ENCODE measurements around the gene DDX49.

Gene DDX49, protein sequence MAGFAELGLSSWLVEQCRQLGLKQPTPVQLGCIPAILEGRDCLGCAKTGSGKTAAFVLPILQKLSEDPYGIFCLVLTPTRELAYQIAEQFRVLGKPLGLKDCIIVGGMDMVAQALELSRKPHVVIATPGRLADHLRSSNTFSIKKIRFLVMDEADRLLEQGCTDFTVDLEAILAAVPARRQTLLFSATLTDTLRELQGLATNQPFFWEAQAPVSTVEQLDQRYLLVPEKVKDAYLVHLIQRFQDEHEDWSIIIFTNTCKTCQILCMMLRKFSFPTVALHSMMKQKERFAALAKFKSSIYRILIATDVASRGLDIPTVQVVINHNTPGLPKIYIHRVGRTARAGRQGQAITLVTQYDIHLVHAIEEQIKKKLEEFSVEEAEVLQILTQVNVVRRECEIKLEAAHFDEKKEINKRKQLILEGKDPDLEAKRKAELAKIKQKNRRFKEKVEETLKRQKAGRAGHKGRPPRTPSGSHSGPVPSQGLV

DNA sequence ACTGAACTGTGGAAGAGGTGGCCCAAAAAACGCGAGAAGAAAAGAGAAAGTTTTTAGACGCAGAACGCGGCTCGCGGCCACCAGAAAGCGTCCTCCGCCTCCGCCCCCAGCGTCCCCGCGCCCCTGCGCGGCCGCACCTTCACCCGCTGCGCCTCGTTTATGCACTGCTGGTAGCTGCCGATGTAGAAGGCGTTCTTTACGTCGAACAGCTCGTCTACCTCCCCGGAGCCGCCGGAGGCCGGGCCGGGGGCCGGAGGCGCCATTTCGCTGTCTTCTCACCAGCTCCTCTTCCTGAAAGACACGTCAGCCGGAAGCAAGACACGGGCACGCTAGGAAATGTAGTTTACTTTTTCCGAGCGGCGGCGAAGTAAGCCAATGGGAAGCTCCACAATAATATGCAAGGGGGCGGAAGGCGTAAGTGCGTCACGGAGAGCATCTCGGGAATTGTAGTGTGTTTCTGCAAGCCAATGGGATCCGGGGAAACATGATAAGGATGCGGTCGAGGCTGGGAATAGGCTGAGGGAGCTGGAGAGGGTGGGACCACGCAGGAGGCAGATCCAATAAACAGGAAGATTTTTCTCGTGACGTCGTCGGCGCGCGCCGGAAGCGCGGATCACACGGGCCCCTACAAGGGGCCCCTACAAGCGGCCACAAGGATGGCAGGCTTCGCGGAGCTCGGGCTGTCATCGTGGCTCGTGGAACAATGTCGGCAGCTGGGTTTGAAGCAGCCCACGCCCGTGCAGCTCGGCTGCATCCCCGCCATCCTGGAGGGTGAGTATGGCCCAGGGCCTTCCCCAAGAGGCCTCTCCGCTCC lies at the start of gene DDX49, which contains the start of gene COPE:
TSS of gene DDX49 (plus strand) at position 630 of the 814 bp plus-strand sequence. CDS start at position 657, 27 bp downstream.
TSS of gene COPE (minus strand) at position 302 of the 814 bp plus-strand sequence. CDS start at position 263, 39 bp downstream.
- DNase-seq (ENCODE audit: low spot score), result peak; percentile 99

DNA sequence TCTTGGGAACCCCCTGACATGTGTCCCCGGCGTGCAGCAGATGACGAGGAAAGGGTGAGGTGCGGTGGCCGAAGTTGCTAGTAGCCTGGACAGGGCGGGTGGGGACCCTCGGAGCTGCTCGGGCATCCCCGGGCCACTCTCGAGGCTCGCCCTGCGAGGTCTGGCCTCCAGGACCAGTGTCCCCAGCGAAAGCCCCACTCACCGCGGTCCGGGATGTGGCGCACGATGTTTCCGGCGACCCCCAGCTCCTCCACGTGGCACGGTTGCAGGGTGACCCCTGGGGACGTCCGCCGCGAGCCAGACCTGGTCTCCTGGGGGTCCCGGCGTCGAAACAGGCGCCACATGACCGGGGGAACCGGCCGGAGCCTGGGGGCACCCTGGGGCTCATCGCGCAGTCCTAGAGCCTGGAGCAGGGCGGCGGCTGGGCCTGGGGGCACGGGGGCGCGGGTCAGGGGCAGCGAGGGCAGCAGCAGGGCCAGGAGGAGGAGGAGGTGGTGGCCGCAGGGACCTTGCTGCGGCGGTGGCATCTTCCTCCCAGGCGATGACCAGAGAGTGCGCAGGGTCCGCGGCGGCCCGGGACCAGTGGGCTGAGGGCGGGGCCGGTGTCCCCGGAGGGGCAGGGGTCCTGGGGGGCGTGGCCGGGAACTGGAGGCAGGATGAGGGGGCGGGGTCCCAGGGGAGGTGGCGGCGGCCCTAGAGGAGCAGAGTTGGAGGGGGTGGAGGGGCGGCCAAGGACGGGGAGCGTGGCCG lies 49.6 kb upstream of the DDX49 start:
- DNase-seq (ENCODE audit: low spot score), result no peak

DNA sequence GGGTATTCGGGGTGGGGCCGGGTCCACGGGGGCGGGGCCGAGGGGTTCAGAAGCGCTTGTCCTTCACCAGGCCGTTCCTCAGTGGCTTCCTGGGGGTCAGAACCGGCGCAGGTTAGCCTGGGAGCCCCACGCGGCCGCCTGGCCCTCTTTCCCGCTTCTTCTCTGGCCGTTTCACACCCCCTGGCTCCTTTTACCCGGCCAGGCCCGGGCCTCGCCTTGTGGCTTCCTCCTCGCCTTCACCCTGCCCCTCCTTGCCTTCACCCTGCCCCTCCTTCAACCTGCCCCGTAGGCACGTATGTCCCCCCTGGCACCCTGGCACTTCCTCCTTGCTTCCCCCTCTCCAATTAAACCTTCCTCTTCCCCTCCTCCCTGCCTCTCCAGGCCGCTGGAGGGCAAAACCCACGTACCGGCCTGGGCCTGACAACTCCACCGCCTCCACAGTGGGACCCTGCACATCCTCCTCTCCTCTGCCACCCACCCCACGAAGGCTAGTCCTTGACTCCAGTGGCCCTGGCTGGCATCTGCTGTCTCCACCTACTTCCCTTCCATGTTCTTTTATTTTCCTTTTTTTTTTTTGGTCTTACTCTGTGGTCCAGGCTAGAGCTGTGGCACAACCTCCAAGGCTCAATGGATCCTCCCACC lies 48.9 kb upstream of the DDX49 start:
- DNase-seq (ENCODE audit: low spot score), result no peak

DNA sequence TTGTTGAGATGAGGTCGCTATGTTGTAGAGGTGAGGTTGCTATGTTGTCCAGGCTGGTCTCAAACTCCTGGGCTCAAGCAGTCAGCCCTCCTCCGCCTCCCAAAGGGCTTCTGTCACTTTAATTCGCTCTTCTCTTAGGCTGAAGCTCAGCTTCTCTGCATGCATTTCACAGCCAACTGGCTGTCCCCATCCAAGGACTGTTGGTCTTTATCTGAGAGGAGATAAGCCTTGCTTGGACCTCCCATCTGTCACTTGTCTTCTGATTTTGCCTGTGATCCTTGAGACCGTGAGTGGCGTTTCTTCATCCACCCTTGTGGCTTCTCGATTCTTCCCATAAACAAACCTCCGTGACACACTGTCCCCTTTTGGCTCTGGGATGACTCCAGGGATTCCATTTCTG lies 48.0 kb upstream of the DDX49 start:
- no peak for DNase-seq (ENCODE audit: low spot score)

DNA sequence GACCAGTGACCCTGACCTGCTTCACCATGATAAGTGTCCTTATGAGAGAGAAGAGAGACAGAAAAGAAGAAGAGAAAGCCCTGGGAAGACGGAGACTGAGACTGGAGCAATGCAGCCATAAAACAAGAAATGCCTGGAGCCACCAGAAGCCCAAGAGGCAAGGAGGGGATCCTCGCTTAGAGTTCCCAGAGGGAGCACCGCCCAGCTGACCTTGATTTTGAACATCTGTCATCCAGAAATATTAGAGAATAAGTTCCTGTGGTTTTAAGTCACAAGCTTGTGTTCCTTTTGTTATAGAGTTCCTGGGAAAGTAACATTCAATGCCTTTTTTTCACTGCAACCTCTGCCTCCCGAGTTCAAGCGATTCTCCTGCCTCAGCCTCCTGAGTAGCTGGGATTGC lies 43.8 kb upstream of the DDX49 start:
- no peak for DNase-seq (ENCODE audit: low spot score)

DNA sequence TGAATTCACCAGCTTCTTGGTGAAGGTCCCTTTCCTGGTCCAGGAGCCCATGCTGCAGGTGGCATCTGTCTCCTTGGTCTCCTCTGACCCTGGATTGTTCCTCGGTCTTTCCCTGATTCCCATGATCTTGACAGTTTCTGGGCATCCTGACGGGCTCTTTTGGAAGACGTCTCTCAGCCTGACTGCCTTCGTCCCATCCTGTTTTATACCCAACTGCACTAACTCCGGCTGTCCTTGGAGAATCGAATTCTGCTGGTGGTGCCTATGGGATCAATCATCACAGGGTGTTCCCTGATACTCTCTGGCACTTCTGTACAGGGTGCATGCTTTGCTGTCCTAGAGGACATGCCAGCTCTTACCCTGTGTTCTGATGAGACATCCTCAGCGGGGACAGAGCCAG lies 42.6 kb upstream of the DDX49 start:
- no peak for DNase-seq (ENCODE audit: low spot score)

DNA sequence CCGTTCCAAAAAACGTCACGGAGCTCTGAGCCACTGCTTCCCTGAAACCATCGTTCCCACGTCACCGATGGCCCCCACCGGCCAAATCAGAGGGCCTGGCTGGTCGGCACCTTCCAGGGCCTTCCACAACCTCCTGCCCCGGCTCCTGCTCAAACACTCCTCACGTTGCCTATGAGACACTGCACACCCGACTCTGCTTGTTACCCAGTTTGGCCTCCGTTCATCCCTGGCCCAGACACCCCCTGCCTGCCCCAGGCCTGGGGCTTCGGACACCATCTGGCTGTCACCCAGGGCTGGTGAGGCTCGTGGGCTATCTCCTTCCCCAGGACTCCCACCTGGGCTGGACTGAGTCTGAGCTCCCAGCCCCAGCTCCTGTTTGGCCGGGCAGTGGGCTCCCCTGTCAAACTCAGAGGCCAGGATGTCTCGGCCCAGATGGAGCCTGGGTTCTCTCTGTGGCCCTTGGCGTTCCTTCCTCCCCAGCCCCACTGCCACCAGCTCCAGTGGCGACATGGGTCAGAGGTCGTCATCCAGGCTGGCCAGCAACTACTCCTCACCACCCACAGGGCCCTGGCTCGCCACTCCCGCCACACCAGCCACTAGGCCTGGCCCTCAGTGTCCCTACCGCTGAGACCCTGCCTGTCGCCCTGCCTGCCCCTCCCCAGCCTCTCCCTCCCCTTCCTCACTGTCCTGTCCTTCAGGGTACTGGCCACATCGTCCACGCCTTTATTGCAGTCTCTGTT lies 41.3 kb upstream of the DDX49 start:
- no peak for DNase-seq (ENCODE audit: low spot score)

DNA sequence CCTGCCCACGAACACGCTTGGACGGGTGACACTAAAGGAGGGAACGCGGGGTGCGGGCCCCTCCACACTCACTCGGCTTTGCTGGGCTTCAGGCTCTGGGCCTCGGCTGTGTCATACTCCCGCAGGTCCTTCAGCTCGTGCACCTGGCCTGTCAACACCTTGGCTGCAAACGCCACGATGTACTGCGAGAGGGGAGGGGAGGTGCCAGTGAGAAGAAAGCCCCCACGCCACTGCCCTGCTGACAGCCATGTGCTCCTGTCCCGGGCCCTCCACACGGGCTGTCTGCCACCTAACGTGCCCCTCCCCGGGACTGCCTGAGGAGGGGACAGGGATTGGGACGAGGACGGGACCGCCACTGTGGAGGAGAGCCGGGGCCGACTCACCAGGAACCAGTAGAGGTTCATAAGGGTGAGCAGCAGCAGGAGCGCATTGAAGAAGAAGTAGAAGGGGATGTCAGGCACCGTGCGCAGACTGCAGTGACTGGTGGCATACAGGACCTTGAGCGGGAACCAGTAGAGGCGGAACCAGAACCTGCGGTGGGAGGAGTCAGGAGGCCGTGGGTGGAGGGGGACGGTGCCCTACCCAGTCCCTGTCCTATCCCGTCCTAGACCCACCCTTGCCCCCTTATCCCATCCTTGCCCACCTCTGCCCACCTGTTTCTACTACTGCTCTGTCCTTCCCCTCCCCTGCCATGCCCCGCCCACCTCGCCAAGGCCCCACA lies 40.5 kb upstream of the DDX49 start:
- no peak for DNase-seq (ENCODE audit: low spot score)

DNA sequence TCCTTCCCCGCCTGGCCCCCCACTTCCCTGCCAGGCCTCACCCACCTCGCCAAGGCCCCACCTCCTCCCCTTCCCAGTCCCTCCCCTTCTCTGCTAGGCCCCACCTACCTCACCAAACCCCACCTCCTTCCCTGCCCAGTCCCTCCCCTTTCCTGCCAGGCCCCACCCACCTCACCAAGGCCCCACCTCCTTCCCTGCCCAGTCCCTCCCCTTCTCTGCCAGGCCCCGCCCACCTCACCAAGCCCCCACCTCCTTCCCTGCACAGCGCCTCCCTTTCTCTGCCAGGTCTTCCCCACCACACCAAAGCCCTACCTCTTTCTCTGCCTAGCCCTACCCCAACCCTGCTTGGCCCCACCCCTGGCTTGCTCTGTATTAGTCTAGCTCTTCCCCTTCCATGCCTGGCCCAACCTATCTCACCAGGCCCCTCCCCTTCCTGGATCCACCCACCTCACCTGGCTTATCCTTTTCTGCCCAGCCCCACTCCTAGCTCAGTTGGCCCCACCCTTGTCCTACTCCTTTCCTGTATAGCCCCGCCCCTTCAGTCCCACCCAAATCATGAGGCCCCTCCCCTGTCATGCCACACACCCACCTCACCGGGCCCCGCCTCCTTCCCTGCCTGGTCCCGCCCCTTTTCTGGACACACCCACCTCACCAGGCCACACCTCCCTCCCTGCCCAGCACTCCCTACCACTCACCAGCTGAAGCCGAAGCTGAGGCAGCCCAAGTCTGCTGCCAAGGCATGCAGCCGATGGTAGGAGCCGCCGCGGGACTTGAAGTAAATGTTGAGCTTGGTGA lies 39.7 kb upstream of the DDX49 start:
- DNase-seq (ENCODE audit: low spot score), result no peak

DNA sequence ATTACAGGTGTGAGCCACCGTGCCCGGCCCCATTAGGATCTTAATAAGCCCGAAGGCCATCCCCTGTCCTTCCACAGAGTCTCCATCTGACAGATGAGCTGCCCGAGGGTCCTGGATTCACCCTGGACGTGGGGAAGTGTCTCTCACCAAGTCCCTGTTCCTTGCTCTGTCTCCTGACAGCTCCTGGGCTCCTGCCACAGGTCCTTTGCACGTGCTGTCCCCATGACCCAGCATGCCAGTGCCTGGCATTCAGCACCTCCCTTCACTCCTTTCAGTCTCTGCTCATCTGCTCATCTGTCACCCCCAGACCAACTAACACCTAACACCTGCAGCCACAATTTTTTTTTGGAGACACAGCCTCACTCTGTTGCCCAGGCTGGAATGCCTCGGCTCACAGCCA lies 38.0 kb upstream of the DDX49 start:
- no peak for DNase-seq (ENCODE audit: low spot score)

DNA sequence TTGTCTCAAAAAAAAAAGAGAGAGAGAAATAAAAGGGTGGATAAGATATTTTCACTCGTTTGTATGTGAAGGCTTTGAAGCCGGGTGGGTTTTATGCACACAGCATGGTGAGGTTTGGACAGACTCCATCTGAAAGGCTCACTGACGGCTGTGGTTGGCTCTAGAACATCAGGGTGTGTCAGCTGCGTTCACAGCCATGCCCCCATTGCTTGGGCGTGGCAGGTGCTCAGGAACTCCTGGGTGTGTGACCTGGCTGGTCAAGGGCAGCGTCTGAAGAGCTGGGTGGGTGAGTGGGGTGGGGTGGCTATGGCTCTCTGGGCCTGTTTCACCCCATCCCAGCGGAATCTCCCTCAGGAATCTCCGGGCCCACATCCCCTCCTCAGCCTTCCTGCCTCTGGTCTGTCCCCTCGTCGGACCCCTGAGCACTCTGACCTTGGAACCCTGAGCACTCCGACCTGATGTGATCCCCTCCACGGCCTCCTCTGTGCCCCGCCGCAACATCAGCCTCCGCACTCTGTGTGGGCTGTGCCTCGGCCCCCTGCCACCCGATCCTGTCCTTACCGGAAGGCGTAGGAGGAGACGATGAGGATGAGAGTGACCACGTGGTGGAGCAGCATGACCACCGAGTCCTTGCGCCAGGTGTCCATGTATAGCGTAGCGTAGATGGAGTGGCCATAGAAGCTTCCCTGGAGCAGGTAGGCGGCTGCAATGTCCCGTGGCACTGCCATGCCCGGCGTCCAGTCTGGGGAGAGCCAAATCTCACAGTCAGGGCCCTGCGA lies 35.8 kb upstream of the DDX49 start:
- DNase-seq (ENCODE audit: low spot score), result no peak

DNA sequence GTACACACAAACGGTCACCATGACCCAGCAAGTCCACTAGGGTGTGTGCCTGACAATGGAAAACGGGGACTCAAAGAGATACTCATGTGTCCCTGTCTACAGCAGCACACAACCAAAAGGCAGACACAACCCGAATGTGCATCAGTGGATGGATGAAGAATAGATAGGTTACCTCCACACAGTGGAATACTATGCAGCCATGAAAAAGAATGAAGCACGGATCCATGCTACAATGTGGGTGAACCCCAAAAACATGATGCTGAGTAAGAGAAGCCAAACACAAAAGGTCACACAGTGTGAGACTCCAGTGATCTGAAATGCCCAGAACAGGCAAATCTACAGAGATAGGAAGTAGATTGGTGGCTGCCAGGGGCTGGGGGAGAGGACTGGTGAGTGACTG lies 32.5 kb upstream of the DDX49 start:
- DNase-seq (ENCODE audit: low spot score), result no peak

DNA sequence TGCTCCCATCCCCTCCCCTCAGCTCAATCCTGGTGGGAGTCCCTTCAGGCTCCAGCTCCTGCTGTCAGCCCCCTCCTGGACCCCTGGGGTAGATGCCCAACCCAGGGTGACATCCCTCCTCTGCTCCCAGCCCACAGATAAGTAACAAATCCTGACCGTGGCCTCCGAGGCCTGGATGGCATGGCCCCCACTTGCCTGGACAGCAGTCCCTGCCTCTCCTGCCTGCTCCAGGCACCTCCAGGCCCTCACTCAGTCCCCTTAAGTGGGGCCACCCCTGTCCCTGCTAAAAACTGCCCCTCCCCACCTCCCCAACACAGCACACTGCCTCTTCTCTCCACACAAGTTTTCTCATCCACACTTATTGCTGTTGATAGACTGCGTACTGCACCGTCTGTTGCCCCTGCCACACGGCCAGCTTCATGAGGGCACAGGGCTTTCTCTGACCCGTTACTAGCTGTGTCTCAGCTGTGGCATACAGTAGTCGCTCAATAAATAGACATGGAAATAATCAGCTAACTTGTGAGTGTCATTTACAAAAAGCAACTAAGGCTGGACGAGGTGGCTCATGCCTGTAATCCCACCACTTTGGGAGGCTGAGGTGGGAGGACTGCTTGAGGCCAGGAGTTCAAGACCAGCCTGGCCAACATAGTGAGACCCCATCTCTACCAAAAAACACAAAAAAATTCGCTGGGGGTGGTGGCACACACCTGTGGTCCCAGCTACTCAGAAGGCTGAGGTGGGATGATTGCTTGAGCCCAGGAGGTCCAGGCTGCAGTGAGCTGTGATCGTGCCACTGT lies 29.4 kb upstream of the DDX49 start:
- DNase-seq (ENCODE audit: low spot score), result no peak

DNA sequence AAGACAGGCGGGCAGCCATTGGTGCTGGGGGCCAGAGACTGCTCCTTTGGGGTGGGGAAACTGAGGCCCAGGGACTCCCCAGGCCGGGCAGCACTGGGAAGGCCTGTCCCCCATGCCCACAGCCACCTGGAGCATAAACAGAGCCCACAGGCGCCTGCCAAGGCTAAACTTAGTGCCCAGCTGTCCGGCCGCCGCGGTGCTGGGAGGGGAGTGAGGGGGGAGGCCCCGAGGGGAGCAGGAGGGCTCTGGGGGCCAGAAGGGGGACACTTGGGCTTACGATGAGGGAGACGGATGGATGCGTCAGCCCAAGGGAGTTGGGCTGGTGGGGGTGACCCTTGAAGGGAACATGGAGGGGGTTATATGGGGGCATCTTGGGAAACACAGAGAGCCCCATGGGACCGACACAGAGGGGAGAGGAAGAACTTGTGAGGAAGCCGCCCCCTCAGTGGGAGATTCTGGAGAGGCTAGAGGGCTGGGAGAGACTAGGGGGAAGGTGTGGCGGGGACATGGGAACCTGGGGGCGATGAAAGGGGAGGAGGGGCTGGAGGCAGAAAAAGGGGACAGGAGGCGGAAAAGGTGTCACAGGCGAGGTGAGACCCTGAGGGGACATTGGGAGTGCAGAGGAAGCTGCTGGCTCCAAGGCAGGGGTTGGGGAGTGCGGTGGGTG lies 25.8 kb upstream of the DDX49 start:
- no peak for DNase-seq (ENCODE audit: low spot score)

DNA sequence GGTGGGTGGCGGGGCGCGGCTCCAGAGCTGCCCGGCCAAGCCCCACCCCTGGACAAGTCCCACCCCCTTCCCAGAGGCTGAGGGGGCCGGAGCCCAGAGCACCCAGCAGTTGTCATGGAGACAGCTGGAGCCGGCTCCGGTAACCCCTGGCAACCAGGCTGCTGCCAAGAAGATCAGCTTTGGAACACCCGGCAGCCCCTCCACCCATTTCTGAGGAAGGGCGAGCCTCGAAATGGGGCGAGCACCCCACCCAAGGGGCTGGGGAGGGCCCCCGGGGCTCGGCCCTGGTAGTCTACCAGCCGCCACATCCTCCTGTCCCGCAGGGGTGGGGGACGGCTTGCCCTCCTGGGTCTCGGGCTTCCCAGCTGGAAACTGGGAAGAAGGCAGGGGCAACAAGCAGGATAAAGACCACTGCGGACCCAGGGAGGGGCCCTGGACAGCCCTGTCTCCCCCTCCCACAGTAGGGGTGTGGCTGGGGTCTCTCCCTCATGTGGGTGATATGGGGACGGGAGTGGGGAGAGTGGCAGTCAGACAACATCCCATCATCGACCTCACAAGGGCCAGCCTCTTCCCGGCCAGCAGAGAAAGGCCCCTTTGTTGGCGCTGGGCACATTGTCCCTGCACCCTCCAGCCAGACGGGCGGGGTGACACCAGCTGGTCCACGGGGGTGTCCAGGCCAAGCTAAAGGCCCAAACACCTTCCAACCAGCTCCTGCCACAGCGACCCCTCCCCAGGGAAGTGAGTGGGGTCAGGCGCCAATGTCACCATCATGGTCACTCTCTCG lies 25.1 kb upstream of the DDX49 start:
- DNase-seq (ENCODE audit: low spot score), result no peak

DNA sequence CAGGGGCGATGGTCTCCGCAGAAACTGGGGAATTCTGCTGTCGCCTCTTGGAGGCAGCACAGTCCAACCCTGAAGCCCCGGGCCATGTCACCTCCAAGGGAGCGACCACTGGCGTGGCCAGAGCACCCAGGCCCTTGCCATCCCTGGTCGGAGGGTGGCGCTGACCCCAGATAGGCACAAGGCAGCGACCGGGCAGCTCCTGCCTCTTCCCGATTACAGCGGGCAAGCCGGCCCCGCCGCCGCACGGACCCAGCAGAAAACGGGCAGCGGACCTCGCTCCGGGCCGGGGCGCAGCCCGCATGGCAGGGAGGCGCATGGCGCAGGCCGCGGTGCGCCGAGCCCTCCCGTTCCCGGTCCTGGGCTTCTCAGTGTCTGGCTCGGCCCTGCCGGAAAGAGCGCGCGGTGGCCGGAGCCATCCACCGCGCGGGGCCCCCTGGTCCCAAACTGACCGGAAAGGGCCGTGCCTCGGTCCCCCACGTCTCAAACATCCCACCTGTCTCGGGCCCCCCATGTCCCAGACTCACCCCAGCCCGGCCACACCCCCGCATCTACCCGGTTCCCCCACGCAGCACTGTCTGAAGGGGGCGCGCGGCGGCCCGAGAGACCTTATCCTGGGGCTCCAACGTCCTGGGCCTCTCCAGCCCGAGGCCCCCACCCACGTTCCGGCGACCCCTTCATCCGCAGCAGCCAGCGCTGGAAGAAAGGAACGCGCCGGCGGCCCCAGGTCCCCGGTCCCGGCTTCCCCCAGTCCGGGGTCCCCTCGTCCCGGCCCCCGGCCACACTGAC lies 24.3 kb upstream of the DDX49 start:
- no peak for DNase-seq (ENCODE audit: low spot score)

All from CD4-positive, alpha-beta T cell treated with Interleukin-2 at 100 ng/mL for 4 hours (primary cell).